ENCODE results near the gene VPS72.

VPS72 gene

GRCh38 chr1:151176514-151177045 lies 13.4 kb downstream of the VPS72 start:
- no peak overlapping the region for H3K4me3 ChIP-seq (ENCODE audit: low read depth, low read length)
- no peak for TF ChIP-seq CTCF (IDR thresholded peaks at IDR 0.05; ENCODE audit: low read depth, low read length)

GRCh38 chr1:151175863-151176262 lies 14.1 kb downstream of the VPS72 start, which contains the start of gene TMOD4:
Gene TMOD4, minus strand, starts transcription at chr1:151175981. Its CDS starts 1,106 bp downstream, at chr1:151174875.
- TF ChIP-seq CTCF (IDR thresholded peaks at IDR 0.05; ENCODE audit: low read depth, low read length), result peak; percentile 74

GRCh38 chr1:151175041-151175741 lies 14.8 kb downstream of the VPS72 start:
- no peak overlapping the region for H3K4me3 ChIP-seq (ENCODE audit: low read depth, low read length)
- TF ChIP-seq CTCF (IDR thresholded peaks at IDR 0.05; ENCODE audit: low read depth, low read length), result no peak

More at GRCh38 chr1:151175863-151176262, 14.1 kb downstream of the VPS72 start, which contains the start of gene TMOD4:
- H3K4me3 ChIP-seq (ENCODE audit: low read depth, low read length), result no peak within 1 kb of the TSS

- TF ChIP-seq CTCF (IDR thresholded peaks at IDR 0.05; ENCODE audit: low read depth, low read length), result no peak
- H3K4me3 ChIP-seq (ENCODE audit: low read depth, low read length), result no peak overlapping the region
Measured at GRCh38 chr1:151171190-151171589, 18.8 kb downstream of the VPS72 start.

- H3K4me3 ChIP-seq (ENCODE audit: low read depth, low read length), result peak overlapping the region; percentile 99
- TF ChIP-seq CTCF (IDR thresholded peaks at IDR 0.05; ENCODE audit: low read depth, low read length), result no peak
Measured at GRCh38 chr1:151167116-151167515, 22.9 kb downstream of the VPS72 start.

- no peak for TF ChIP-seq CTCF (IDR thresholded peaks at IDR 0.05; ENCODE audit: low read depth, low read length)
Measured at GRCh38 chr1:151166505-151166956, 23.5 kb downstream of the VPS72 start.

More at GRCh38 chr1:151166505-151166956, 23.5 kb downstream of the VPS72 start:
- peak overlapping the region; percentile 99 for H3K4me3 ChIP-seq (ENCODE audit: low read depth, low read length)
